Activated T-cell treated with anti-CD3 and anti-CD28 coated beads, Interleukin-2, amount 50 U/mL, for 1 hour (primary cell): Measurements from ENCODE around the gene CELF6.

Experiments used
- DNase-seq: peaks from one replicate; pipeline ENCODE4 v3.0.0-alpha.2; 2020

Gene CELF6

DNA sequence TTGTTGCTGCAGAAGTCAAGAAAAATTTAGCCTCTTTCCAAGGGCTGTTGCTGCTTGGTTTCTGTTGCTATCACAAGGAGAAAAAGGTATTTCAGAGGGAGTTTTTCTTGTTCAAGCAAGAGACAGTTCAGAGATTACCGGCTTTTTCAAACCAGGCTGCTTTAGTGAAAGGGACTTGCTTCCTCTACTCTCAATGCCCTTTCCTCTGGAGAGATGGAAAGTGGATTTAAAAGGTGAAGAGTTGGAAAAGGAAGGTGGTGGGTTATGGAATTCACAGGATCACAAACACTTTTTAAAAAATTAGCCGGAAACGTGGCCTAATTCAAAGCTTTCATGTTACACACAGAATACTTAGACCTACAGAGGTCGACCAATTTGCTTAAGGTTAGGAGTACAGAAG, 48.7 kb downstream of the CELF6 start:
- no peak for DNase-seq

DNA sequence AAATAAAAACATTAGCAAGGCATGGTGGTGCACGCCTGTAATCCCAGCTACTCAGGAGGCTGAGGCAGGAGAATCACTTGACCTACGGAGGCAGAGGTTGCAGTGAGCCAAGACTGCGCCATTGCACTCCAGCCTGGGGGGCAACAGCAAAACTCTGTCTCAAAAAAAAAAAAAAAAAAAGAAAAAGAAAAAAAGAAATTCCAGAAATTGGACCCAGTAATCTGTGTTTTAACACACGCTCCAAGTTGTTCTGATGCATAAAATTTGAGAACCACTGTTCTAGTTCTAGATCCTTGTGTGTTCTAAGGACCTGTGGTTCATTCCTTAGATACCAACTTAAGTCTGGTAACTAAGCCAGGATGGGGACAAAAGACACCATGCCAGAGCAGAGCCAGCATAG, 50.2 kb downstream of the CELF6 start:
- DNase-seq: no peak

DNA sequence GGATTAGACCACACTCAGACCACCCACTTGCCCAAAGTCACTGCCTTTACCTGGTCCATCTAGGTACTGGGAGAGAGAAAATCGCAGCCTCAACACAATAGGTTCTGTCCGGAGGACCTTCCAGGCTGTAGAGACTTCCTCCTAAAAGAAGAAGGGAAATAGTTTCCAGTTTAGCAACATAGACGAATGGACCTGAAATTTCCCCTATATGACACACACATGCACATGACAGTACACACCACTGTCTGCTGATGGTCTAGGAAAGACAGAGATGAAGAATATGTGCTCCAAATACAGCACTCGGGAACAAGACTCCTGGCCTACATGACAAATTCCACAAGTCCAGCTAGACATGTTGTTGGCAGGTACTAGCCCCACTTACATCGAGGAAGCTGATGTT, 54.9 kb downstream of the CELF6 start:
- DNase-seq: no peak

DNA sequence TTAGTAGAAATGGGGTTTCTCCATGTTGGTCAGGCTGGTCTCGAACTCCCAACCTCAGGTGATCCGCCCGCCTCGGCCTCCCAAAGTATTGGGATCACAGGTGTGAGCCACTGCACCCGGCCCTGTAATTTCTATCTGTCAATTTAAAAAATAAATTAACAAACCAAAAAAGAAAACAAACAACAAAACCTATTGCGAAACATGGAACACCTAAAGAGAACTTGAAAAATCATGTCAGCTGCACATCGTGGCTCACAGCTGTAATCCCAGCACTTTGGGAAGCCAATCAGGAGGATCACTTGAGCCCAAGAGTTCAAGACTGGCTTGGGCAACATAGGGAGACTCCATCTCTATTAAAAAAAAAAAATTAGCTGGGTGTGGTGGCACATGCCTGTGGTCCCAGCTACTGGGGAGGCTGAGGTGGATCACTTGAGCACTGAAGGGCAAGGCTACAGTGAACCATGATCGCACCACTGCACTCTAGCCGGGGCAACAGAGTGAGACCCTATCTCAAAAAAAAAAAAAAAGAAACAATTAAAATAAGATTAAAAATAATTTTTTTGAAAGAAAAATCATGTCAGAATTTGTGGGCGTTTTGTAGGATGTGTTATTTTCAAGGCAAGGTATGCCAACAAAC, 67.2 kb downstream of the CELF6 start:
- no peak for DNase-seq

DNA sequence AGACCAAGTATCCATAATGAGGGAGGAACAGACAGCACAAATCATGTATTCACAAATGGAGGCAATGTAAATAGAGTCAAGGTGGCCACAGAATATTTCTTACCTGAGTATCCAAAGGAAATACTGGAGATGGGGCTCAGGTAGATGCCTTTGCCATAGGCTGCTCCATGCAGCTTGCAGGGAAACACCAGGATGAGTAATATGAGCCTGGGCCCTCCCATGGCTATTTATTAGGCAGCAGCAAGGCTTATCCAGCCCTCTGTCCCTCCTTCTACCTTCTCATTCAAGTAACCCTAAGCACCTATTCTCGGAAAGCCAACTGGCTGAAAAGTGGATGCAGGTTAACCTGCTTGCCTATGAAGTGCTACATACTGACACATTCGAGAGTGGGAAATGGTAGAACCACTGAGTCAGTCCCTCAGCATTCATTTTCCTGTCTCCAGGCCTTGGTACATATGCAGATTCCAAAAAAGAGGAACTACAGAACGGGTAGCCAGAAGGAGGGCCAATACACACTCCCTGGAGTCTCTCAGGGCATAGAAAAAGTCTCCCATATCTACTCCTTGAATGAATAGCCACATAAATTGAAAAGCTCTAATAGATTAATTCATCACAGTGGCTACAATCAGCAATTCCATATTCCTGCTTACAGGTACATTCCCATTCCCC, 70.7 kb downstream of the CELF6 start:
- no peak for DNase-seq

DNA sequence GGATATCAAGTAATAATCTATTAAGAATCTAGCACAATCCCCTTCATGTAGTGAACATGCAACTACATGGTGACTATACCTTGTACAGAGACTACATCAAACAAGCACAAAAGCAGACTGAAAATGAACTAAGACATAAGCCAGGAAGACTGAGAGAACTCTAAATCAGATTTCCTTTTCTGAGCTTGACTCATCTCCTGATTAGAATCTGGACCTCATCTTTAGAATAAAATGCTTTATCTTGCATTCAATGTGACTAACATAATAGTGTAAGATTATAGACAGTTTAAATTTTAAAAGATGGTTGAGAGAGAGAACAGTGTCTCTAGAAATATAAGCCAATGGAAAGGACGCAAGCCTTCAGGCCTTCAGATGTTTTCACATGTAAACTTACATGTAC, 71.4 kb downstream of the CELF6 start:
- DNase-seq: no peak

DNA sequence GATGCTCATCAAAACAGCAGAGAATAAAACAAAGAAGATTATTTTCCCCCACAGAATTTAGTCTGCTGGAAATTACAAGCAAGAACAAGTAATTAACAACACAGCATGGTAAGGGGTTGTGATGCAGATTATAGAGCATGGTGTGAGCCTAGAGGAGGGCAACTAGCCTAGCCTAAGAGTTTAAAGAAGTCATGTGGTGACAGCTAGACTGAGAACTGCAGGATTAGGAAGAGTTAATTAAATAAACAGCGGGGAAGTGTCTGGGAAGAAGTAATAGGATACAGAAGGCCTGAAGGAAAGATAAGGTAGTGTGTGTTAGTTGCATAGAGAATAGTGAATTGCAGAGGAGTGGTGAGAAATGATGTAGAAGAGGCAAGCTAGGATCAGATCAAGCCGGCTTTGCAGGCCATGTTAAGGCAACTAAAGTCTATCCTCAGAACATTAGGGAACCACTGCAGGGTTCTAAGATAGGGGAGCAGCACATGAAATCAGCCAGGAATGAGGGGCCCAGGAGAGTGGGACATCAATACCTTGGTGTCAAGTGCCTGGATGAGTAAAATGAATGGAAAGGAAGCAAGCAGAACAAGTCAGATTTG, 77.1 kb downstream of the CELF6 start:
- DNase-seq: no peak

DNA sequence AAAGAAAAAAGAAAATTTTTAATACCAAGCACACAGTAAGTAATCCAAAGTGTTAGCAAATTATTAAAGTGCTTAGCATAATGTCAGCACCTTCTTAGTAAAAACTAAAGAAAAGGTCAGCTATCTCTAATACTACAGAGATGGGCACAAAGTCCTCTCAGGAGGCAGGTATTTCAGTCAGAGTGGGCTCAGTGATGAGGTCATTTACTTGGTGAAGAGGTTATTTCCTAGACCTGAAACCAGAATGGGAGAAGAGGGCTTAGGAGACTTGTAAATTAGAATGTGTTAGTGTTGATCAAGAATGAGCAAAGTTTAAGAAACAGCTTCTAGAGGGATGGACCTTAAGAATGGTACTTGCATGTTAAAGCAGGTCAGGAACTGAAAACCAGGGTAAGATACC, 80.3 kb downstream of the CELF6 start:
- no peak for DNase-seq

DNA sequence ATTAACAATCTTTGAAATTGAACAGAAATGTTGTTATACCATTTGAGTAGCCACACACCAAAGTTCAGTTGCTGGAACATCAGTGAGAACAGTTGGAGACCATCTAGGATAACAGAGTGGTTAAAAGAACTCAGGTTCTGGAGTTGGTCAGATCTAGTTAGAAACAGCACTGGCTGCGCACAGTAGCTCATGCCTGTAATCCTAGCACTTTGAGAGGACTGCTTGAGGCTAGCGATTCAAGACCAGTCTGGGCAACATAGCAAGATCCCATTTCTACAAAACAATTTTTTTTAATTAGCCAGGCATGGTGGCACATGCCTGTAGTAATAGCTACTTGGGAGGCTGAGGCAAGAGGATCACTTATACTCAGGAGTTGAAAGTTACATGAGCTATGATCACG, 81.4 kb downstream of the CELF6 start:
- no peak for DNase-seq

DNA sequence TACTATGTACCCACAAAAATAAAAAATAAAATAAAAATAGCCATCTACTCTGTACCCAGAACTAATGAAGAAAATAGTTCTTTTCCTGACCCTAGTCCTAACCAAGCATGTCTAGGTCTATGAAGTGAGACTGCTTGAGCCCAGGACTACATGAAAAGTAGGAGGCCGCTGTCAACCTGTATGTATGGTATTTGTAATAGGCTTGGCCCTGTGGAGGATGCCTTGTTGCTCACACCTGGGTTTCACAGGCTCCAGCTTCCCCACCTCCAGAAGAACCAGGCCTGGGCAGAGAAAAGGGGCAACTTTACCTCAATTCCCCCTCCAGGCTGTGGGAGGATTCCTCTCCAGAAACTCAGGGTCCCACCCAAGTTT, 82.1 kb downstream of the CELF6 start:
- DNase-seq: no peak

DNA sequence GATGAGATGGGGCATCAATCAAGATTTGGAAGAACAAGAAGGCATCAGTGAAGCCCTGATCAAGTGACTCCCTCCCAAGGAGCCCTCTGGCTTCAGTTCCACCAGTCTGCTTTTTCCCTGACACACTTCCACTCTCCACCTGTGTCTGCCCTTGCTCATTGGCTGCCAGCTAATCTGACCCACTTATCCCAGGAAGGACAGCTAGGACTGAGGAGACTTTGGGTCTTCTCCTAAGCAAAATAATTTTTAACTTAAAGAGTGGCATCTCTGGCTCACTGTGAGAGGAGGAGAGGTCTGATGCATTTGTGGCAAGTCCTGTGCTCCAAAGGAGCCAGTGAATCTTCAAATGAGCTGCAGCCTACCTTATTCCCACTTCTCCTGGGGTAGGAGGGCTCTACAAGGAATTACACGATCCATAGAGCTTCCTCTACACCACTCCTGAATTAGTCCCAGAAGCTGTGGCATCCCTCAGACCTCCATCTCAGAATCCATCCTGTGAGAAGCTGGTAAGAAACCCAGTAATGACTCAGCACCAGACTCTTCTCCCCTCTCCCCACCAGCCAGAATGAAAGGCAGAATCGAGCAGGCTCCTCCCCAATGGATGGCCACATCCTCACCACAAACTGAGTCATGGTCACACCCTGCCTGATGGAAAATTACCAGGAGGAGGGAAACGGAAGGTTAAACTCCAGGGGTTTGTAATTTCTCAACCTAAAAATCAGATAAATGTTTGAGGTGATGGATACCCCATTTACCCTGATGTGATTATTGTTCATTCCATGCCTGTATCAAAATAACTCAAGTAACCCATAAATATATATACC, 82.7 kb downstream of the CELF6 start:
- DNase-seq: peak; percentile 29

DNA sequence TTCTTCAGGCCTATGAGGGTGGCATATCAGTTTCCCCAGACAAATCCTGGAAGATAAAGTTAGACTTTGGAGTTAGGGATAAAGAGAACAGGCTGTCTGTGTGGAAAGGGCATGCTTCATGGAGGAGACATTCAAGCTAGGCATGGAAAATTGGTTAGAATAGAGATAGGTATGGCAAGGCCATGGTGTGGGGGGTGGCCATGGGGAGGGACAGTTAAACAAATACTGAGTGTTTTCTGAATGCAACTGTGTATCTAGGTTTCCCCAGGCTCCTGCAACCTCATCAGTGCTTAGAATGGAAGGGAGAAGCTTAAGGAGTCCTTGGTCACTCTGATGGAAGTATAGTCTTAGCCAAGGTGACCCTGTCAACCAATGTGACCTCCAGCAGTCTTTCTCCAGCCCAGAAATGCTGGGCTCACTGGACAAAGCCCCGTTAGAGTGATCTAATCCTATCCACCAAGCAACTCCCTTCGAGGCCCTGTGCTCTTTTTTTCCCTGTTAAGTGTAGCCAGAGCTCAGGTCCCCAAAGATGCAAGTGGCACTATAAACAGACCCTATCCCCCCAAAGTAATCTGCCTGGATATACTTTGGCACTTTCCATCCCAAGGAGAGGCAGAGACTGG, 83.5 kb downstream of the CELF6 start:
- DNase-seq: no peak

DNA sequence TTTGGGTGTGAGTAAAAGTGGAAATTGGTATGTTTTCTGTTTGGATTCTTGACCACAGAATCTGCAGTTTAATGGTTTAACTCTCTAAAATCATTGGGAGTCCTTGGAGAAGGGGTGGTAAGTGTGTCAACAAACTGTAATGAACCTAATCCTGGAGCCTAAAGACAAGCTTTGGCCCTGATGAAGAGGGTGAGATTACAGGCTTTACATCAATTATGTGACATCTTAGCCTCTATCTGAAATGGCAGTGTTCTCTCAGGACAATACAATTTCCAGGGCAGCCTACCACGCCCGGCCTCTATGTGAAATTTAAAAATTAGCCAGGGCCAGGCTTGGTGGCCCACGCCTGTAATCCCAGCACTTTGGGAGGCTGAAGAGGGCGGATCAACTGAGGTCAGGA, 84.7 kb downstream of the CELF6 start:
- no peak for DNase-seq
